ENCODE results near the gene MGRN1. TPM values are rescaled to one million over a fixed set of nuclear protein-coding genes. Genes with fewer than 3 reads are reported as not detected.

Gene MGRN1
- total and polyA plus RNA-seq, 2 donors (not counting 3 experiments of a cell fraction or from before 2014, with no cell fraction given): 15.6 to 73.0 TPM

DNA sequence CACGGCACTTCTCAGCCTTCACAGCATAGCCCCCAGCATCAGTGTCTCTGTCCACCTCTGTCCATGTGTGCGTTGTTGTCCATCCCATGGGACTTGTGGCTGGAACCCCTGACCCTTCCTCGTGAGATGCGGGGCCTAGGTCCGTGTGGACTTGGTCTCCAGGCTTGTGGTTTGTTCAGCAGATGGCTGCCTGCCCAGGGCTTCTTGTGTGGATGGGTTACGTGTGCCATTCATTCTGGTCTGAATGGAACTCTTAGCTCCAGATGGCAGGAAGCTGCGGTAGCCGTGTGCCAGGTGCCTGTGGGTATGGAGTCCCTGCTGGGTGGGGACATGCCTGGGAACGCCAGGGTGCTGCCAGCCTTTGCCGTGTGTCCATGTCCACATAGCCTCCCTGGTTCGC is 37.0 kb downstream of the MGRN1 start:
- no peaks in the 10 kb centered on the region for H3K79me2 ChIP-seq (ENCODE audit: control insufficient read depth, insufficient read depth, low read length)
- no peak for DNase-seq (ENCODE audit: low read depth, low spot score)
- H3K9me1 ChIP-seq (replicated peaks; ENCODE audit: control insufficient read depth, extremely low read depth, insufficient read depth, low read length): no peaks in the 10 kb centered on the region
- no peak overlapping the region for H3K9ac ChIP-seq (replicated peaks; ENCODE audit: extremely low read depth, insufficient read depth, low read length)
- peaks cover 4 to 27% of the 10 kb centered on the region in 2 experiments for H3K36me3 ChIP-seq (ENCODE audit: control insufficient read depth in 2 of 2, extremely low read depth in 1 of 2, insufficient read depth in 2 of 2, low read length in 2 of 2)
- POLR2A ChIA-PET: no interaction called here
- no peak overlapping the region for H2AFZ ChIP-seq (ENCODE audit: low read depth, low read length)
- no peak overlapping the region for H3K4me2 ChIP-seq (ENCODE audit: insufficient read depth, low read length)
- TF ChIP-seq POLR2A (IDR thresholded peaks at IDR 0.05; ENCODE audit: low read depth, low read length) (no peak), FOS (IDR thresholded peaks at IDR 0.05; ENCODE audit: borderline replicate concordance, insufficient read depth, low read length) (no peak), POLR2AphosphoS5 (IDR thresholded peaks at IDR 0.05; ENCODE audit: insufficient read depth, low read depth, low read length) (no peak), EZH2 (IDR thresholded peaks at IDR 0.05; ENCODE audit: borderline replicate concordance, low read depth, low read length, severe bottlenecking) (no peak), GATA2 (IDR thresholded peaks at IDR 0.05; ENCODE audit: insufficient read depth, insufficient read length, low read depth, low read length) (no peak), MYC (IDR thresholded peaks at IDR 0.05; ENCODE audit: low read depth, low read length) (no peak), JUN (IDR thresholded peaks at IDR 0.05; ENCODE audit: borderline replicate concordance, insufficient read depth, insufficient read length, low read depth) (no peak)
- TF ChIP-seq, protein P1, sequence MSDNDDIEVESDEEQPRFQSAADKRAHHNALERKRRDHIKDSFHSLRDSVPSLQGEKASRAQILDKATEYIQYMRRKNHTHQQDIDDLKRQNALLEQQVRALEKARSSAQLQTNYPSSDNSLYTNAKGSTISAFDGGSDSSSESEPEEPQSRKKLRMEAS (IDR thresholded peaks at IDR 0.05; ENCODE audit: insufficient read depth, insufficient read length): no peak
- TF ChIP-seq, protein P2, sequence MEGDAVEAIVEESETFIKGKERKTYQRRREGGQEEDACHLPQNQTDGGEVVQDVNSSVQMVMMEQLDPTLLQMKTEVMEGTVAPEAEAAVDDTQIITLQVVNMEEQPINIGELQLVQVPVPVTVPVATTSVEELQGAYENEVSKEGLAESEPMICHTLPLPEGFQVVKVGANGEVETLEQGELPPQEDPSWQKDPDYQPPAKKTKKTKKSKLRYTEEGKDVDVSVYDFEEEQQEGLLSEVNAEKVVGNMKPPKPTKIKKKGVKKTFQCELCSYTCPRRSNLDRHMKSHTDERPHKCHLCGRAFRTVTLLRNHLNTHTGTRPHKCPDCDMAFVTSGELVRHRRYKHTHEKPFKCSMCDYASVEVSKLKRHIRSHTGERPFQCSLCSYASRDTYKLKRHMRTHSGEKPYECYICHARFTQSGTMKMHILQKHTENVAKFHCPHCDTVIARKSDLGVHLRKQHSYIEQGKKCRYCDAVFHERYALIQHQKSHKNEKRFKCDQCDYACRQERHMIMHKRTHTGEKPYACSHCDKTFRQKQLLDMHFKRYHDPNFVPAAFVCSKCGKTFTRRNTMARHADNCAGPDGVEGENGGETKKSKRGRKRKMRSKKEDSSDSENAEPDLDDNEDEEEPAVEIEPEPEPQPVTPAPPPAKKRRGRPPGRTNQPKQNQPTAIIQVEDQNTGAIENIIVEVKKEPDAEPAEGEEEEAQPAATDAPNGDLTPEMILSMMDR (IDR thresholded peaks at IDR 0.05; ENCODE audit: extremely low read depth in 1 of 2, insufficient read depth in 1 of 2, low read depth in 1 of 2, low read length in 2 of 2): no peak
- BruUV-seq (replicated peaks): no TSS peak
- CTCF ChIA-PET: no interaction called here
- H3K9me3 ChIP-seq (replicated peaks; ENCODE audit: control insufficient read depth, insufficient read depth, low read length): no peaks in the 10 kb centered on the region
- no peaks in the 10 kb centered on the region for H3K27me3 ChIP-seq (ENCODE audit: control insufficient read depth in 2 of 2, insufficient read depth in 2 of 2, low read length in 2 of 2)
- no peak overlapping the region for H3K27ac ChIP-seq (ENCODE audit: insufficient read depth, low read depth, low read length)
- dilution Hi-C loops (cut with MboI; ENCODE audit: extremely low pct_ligation_motif_present, low sequenced_read_pairs) (no loop called here), intact Hi-C loops (cut with micrococcal nuclease) (no loop called here)
- no peak overlapping the region for H3K4me3 ChIP-seq (replicated peaks in 1 of 3; ENCODE audit: insufficient read depth in 1 of 3, low read depth in 1 of 3, low read length in 3 of 3)
- no peaks in the 10 kb centered on the region for H4K20me1 ChIP-seq (replicated peaks; ENCODE audit: control insufficient read depth, extremely low read depth, insufficient read depth, low read length)
- no peaks in the 10 kb centered on the region for H3K4me1 ChIP-seq (ENCODE audit: control insufficient read depth, extremely low read depth, insufficient read depth, low read length)
- no peak for FAIRE-seq

Data from endothelial cell of umbilical vein (primary cell).